ENCODE measurements around the gene ARSD.
"Not testable (repeated sequence)": the region's sequence is repeated elsewhere in the genome, so short reads cannot be mapped to it uniquely, and the experiment has no call there.

Gene ARSD

GRCh38 chrX:2963449-2963848, 34.3 kb upstream of the ARSD start:
- H3K4me1 ChIP-seq (ENCODE audit: control insufficient read depth, insufficient read depth, low read length), result peaks cover 41% of the 10 kb centered on the region
- not testable (repeated sequence) for H3K27me3 ChIP-seq (ENCODE audit: control insufficient read depth, insufficient read depth, low read length); H3K9me3 ChIP-seq (ENCODE audit: control insufficient read depth, insufficient read depth, low read depth, low read length)
- peak overlapping the region; percentile 95; the same call in 1 of the 2 replicates for H3K27ac ChIP-seq (ENCODE audit: low read depth, low read length)
- peak overlapping the region; percentile 86 for H3K9ac ChIP-seq (ENCODE audit: low read length)
- peak overlapping the region; percentile 62 for H3K4me3 ChIP-seq (ENCODE audit: low read depth, low read length)
- H3K36me3 ChIP-seq (ENCODE audit: control insufficient read depth, insufficient read depth, low read length), result peaks cover 13% of the 10 kb centered on the region

- peak overlapping the region; percentile 95 for H3K27ac ChIP-seq (ENCODE audit: low read depth, low read length)
Measured at GRCh38 chrX:2962381-2962780, 33.2 kb upstream of the ARSD start.

GRCh38 chrX:2960861-2961515, 31.8 kb upstream of the ARSD start:
- peak overlapping the region; percentile 82 for H3K9ac ChIP-seq (ENCODE audit: low read length)
- peak overlapping the region; percentile 95 for H3K27ac ChIP-seq (ENCODE audit: low read depth, low read length)
- peaks cover 35% of the 10 kb centered on the region for H3K36me3 ChIP-seq (ENCODE audit: control insufficient read depth, insufficient read depth, low read length)

More at GRCh38 chrX:2962381-2962780, 33.2 kb upstream of the ARSD start:
- no peaks in the 10 kb centered on the region for H3K9me3 ChIP-seq (ENCODE audit: control insufficient read depth, insufficient read depth, low read depth, low read length)
- H3K4me3 ChIP-seq (ENCODE audit: low read depth, low read length), result peak overlapping the region; percentile 62
- H3K27me3 ChIP-seq (ENCODE audit: control insufficient read depth, insufficient read depth, low read length), result no peaks in the 10 kb centered on the region
- H3K9ac ChIP-seq (ENCODE audit: low read length), result peak overlapping the region; percentile 86
- peaks cover 35% of the 10 kb centered on the region for H3K4me1 ChIP-seq (ENCODE audit: control insufficient read depth, insufficient read depth, low read length)
- peaks cover 23% of the 10 kb centered on the region for H3K36me3 ChIP-seq (ENCODE audit: control insufficient read depth, insufficient read depth, low read length)

GRCh38 chrX:2958199-2958598, 29.1 kb upstream of the ARSD start:
- Histone ChIP-seq H3K4me1 (ENCODE audit: control insufficient read depth, insufficient read depth, low read length) (peaks cover 29% of the 10 kb centered on the region), H3K27ac (ENCODE audit: low read depth, low read length) (no peak overlapping the region), H3K9me3 (ENCODE audit: control insufficient read depth, insufficient read depth, low read depth, low read length) (no peaks in the 10 kb centered on the region), H3K36me3 (ENCODE audit: control insufficient read depth, insufficient read depth, low read length) (peaks cover 63% of the 10 kb centered on the region), H3K4me3 (ENCODE audit: low read depth, low read length) (no peak overlapping the region), H3K27me3 (ENCODE audit: control insufficient read depth, insufficient read depth, low read length) (no peaks in the 10 kb centered on the region), H3K9ac (ENCODE audit: low read length) (no peak overlapping the region)

More at GRCh38 chrX:2960861-2961515, 31.8 kb upstream of the ARSD start:
- no peaks in the 10 kb centered on the region for H3K9me3 ChIP-seq (ENCODE audit: control insufficient read depth, insufficient read depth, low read depth, low read length)
- H3K27me3 ChIP-seq (ENCODE audit: control insufficient read depth, insufficient read depth, low read length), result no peaks in the 10 kb centered on the region
- peaks cover 35% of the 10 kb centered on the region for H3K4me1 ChIP-seq (ENCODE audit: control insufficient read depth, insufficient read depth, low read length)
- peak overlapping the region; percentile 49 for H3K4me3 ChIP-seq (ENCODE audit: low read depth, low read length)

GRCh38 chrX:2955838-2956237, 26.7 kb upstream of the ARSD start:
- peaks cover 84% of the 10 kb centered on the region for H3K36me3 ChIP-seq (ENCODE audit: control insufficient read depth, insufficient read depth, low read length)
- no peak overlapping the region for H3K4me3 ChIP-seq (ENCODE audit: low read depth, low read length)
- no peak overlapping the region for H3K9ac ChIP-seq (ENCODE audit: low read length)
- H3K27ac ChIP-seq (ENCODE audit: low read depth, low read length), result no peak overlapping the region
- peaks cover 8% of the 10 kb centered on the region for H3K4me1 ChIP-seq (ENCODE audit: control insufficient read depth, insufficient read depth, low read length)
- no peaks in the 10 kb centered on the region for H3K9me3 ChIP-seq (ENCODE audit: control insufficient read depth, insufficient read depth, low read depth, low read length)
- H3K27me3 ChIP-seq (ENCODE audit: control insufficient read depth, insufficient read depth, low read length), result no peaks in the 10 kb centered on the region

- peaks cover 89% of the 10 kb centered on the region for H3K36me3 ChIP-seq (ENCODE audit: control insufficient read depth, insufficient read depth, low read length)
- no peaks in the 10 kb centered on the region for H3K9me3 ChIP-seq (ENCODE audit: control insufficient read depth, insufficient read depth, low read depth, low read length)
Measured at GRCh38 chrX:2955281-2955680, 26.1 kb upstream of the ARSD start.

GRCh38 chrX:2954541-2954940, 25.4 kb upstream of the ARSD start:
- H3K9ac ChIP-seq (ENCODE audit: low read length), result no peak overlapping the region
- no peaks in the 10 kb centered on the region for H3K4me1 ChIP-seq (ENCODE audit: control insufficient read depth, insufficient read depth, low read length)
- H3K36me3 ChIP-seq (ENCODE audit: control insufficient read depth, insufficient read depth, low read length), result peaks cover 95% of the 10 kb centered on the region
- no peak overlapping the region for H3K4me3 ChIP-seq (ENCODE audit: low read depth, low read length)
- no peak overlapping the region for H3K27ac ChIP-seq (ENCODE audit: low read depth, low read length)
- no peaks in the 10 kb centered on the region for H3K27me3 ChIP-seq (ENCODE audit: control insufficient read depth, insufficient read depth, low read length)
- H3K9me3 ChIP-seq (ENCODE audit: control insufficient read depth, insufficient read depth, low read depth, low read length), result no peaks in the 10 kb centered on the region

More at GRCh38 chrX:2955281-2955680, 26.1 kb upstream of the ARSD start:
- peaks cover 2% of the 10 kb centered on the region for H3K4me1 ChIP-seq (ENCODE audit: control insufficient read depth, insufficient read depth, low read length)
- H3K27ac ChIP-seq (ENCODE audit: low read depth, low read length), result no peak overlapping the region
- no peak overlapping the region for H3K9ac ChIP-seq (ENCODE audit: low read length)
- no peak overlapping the region for H3K4me3 ChIP-seq (ENCODE audit: low read depth, low read length)
- no peaks in the 10 kb centered on the region for H3K27me3 ChIP-seq (ENCODE audit: control insufficient read depth, insufficient read depth, low read length)

GRCh38 chrX:2937942-2938341, 8.8 kb upstream of the ARSD start:
- H3K9ac ChIP-seq (ENCODE audit: low read length); H3K4me1 ChIP-seq (ENCODE audit: control insufficient read depth, insufficient read depth, low read length); H3K27ac ChIP-seq (ENCODE audit: low read depth, low read length); H3K9me3 ChIP-seq (ENCODE audit: control insufficient read depth, insufficient read depth, low read depth, low read length); H3K27me3 ChIP-seq (ENCODE audit: control insufficient read depth, insufficient read depth, low read length); H3K4me3 ChIP-seq (ENCODE audit: low read depth, low read length): not testable (repeated sequence)
- peaks cover 67% of the 10 kb centered on the region for H3K36me3 ChIP-seq (ENCODE audit: control insufficient read depth, insufficient read depth, low read length)

- Histone ChIP-seq H3K27ac (ENCODE audit: low read depth, low read length) (no peak overlapping the region), H3K4me3 (ENCODE audit: low read depth, low read length) (no peak overlapping the region), H3K36me3 (ENCODE audit: control insufficient read depth, insufficient read depth, low read length) (peaks cover 50% of the 10 kb centered on the region), H3K9ac (ENCODE audit: low read length) (no peak overlapping the region), H3K4me1 (ENCODE audit: control insufficient read depth, insufficient read depth, low read length) (peaks cover 23% of the 10 kb centered on the region), H3K9me3 (ENCODE audit: control insufficient read depth, insufficient read depth, low read depth, low read length) (no peaks in the 10 kb centered on the region), H3K27me3 (ENCODE audit: control insufficient read depth, insufficient read depth, low read length) (no peaks in the 10 kb centered on the region)
Measured at GRCh38 chrX:2934715-2935710, 5.9 kb upstream of the ARSD start.

GRCh38 chrX:2933125-2933900, 4.2 kb upstream of the ARSD start:
- H3K4me3 ChIP-seq (ENCODE audit: low read depth, low read length), result no peak overlapping the region
- peaks cover 23% of the 10 kb centered on the region for H3K4me1 ChIP-seq (ENCODE audit: control insufficient read depth, insufficient read depth, low read length)
- no peak overlapping the region for H3K27ac ChIP-seq (ENCODE audit: low read depth, low read length)
- H3K36me3 ChIP-seq (ENCODE audit: control insufficient read depth, insufficient read depth, low read length), result peaks cover 37% of the 10 kb centered on the region
- no peaks in the 10 kb centered on the region for H3K9me3 ChIP-seq (ENCODE audit: control insufficient read depth, insufficient read depth, low read depth, low read length)
- no peak overlapping the region for H3K9ac ChIP-seq (ENCODE audit: low read length)
- H3K27me3 ChIP-seq (ENCODE audit: control insufficient read depth, insufficient read depth, low read length), result no peaks in the 10 kb centered on the region

Data from HUES6 (cell line).